CD4-positive, alpha-beta T cell treated with Interleukin-17A for 4 hours (primary cell): Measurements from ENCODE around the gene PPP2R2D.
"Not testable (repeated sequence)": the region's sequence is repeated elsewhere in the genome, so short reads cannot be mapped to it uniquely, and the experiment has no call there.

Source experiments
- DNase-seq: peaks from one replicate; pipeline ENCODE4 v3.0.0-alpha.2; 2020; ENCODE audit warnings: mixed read lengths

The PPP2R2D gene

DNA sequence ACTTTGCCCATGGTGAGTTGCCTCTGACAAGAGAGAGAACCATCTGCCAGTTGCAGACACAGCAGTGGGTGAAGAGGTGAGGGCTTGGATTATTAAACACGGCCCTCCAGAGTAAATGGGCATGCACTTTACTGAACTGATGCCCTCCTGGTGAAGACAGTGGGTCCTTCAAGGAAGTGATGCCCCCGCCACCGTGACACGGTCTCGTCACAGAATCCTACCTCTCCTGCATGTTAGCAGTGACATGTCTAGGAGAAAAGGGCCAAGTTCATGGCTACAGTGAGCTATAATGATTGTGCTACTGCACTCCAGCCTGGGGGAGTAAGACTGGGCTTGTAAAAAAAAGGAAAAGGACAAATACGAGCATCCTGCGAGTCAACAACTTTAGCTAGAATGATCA lies 78.5 kb downstream of the PPP2R2D start:
- DNase-seq, result no peak

DNA sequence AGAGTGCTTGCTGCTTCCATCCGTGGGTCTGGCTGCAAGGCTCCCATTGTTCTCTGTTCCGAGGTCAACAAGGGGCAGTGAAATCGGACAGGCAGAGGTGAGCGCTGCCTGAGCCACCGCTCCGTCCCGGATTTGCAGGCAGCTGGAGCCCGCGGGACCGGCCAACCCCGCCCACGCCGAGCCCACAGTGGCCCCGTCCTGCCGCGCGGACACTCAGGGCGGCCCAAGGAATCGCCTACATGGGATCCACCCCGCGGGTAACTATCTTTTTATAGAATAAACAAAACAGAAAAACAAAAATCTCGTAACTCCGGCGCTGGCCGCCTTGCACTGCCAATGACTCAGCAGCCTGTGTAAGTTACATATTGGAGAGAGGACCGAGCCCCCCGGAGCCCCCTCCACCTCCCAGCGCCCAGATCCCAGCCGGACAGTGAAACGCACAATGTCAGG lies 79.0 kb downstream of the PPP2R2D start:
- DNase-seq, result no peak

DNA sequence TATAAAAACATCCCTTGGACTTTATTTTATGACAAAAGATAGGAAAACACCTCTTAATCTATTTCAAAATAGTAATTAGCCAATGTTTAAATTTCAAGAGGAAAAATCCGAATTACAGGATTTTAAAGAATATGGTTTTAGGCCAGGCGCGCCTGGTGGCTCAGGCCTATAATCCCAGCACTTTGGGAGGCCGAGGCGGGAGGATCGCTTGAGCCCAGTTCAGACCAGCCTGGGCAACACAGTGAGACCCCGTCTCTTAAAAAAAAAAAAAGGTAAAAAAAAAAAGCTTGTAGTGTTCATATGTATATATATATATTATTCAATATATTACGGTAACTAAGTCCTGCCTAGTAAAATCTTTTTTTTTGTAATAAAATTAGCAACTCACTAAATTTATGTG lies 79.5 kb downstream of the PPP2R2D start:
- no peak for DNase-seq

DNA sequence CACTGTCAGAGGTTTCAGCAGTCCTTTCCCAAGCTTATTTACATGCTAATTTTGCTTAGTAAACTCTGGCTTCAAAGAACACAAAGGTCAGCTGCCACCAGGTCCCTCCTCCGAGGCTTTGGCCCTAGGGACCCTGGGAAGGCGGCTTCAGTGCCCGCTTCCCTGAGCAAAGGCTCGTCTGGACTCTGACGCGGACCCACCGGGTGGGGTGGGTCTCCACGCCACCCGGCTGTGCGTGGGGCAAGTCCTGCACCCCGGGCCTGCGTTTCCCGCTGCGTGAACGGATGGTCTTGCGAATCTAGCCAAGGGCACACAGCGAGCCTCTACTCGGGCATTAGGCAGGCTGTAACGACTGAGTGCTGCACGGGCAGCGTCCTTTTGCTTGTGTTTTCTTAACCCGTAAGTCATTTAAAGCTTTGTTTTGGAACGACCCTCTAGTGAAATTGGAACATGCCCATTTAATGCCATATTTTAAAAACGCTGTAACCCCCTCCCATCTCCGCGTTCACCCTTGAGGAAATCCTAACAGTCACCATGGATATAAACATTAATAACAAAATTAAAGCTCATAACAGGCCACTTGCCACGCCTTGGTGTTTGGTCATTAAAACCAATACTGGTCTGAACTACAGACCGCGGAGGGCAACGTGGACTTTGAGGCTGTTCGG lies 80.1 kb downstream of the PPP2R2D start:
- DNase-seq, result no peak

DNA sequence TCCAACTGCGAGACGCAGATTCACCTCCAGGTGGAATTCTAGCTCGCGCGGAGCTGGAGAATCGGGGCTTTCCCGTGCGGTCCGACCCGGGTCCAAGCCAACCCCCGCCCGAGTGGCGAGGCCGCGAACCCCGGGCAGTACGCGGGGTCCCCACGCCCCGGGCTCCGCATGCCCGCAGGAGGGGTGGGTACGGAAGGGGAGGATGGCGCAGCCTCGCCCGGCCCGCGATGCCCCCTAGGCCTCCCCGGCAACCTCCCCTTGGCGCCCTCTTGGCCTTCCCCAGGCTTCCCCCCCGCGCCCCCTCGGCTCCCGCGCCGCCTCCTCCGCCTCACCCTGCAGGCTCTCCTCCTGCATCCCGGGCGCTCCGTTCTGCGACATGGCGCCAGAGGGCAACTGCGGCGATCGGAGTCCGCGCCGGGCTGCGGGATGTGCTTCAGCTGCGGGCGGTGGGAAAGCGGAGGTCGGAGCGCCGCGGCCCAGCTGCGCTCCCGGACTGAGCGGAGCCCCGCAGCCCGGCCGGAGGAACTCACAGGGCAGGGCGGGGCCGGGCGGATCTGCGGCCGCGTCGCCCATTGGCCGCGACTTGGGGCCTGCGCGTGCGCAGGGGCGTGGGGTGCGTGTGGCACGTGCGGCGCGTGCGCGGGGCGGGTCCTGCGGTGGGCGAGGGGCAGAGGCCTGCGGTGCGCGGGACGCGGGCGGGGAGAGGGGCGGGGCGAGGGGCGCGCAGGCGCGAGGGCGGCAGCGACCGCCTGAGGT lies 80.8 kb downstream of the PPP2R2D start, which contains the start of gene BNIP3:
Gene BNIP3 (minus strand): TSS at position 495 of the 756 bp plus-strand sequence. CDS start 117 bp downstream, at position 378.
- DNase-seq, result peak; percentile 99

DNA sequence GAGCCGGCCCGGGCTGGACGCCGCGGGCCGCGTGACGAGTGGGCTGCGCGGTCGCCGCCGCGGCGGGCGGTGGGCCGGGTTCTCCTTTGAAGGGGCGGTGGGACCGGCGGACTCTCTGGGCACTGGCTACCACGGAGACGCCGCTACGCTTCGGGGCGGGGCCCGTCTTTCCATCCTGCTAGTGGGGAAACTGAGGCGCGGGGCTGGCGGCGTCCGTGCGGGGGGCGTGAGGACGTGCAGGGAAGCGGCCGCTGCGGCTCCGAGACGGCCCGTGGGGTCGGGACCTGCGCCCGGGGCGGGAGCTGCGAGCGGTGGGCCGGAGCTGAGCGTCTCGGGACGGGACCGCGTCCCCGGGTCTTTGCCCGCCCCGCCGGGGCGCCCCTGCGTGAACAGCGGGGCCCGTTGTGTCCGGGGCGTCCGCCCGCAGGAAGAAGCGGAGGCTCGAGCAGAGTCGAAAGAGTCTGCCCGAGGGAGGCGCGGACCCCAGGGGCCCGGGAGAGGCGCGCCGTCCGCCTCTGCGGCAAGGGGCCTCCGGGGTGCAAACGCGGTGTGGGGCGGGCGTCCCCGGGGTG lies 81.5 kb downstream of the PPP2R2D start:
- no peak for DNase-seq

DNA sequence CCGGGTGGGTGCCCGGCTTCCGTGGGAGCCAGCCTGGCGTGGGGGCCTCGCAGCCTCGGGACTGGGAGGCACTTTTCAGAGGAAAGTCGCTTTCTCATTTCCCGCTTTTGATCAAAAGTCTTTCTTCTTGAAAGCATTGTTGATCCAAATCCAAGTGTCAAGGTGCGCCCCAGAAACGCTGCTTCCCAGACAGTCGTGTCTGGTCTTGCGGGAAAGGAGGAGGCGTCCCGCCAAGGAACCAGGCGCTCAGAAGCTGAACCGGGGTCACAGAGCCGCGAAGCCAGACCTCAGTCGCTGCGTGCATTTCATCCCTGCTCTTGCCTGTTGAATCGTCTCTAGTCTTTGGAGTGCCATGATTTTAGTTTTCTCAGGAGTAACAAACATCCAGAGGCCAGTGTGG lies 82.0 kb downstream of the PPP2R2D start:
- no peak for DNase-seq

DNA sequence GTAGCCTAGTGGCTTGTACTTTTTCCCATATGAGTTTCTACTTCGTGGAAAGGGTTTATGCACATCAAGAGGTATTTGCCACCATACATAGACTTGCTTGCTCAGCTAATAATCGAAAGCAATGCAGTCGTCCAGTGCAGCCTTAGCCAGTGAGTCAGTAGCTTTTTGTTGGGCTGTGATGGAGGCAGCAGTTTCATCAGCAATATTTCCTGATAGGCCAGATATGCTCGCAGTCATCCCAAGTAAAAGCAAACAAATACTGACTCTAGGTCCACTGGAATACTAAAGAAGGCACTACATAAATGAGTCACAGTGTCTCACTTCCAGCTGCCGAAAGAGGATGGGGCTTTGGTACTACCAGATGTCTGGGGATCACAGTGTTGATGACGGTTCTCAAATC lies 83.0 kb downstream of the PPP2R2D start:
- no peak for DNase-seq

DNA sequence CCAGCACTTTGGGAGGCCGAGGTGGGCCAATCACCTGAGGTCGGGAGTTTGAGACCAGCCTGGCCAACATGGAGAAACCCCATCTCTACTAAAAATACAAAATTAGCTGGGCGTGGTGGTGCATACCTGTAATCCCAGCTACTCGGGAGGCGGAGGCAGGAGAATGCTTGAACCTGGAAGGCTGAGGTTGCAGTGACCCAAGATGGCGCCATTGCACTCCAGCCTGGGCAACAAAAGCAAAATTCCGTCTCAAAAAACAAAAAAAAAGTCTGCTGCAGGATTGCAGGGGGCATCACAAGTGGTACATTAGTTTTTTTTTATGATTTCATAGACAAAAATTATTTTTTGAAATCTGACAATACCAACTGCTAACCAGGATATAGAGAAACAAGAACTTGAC lies 86.0 kb downstream of the PPP2R2D start:
- DNase-seq, result not testable (repeated sequence)

DNA sequence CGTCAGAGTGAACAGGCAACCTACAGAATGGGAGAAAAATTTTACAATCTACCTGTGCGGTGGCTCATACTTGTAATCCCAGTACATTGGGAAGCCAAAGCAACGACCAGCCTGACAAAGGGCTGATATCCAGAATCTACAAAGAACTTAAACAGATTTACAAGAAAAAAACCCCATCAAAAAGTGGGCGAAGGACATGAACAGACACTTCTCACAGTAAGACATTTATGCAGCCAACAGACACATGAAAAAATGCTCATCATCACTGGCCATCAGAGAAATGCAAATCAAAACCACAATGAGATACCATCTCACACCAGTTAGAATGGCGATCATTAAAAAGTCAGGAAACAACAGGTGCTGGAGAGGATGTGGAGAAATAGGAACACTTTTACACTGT lies 86.5 kb downstream of the PPP2R2D start:
- not testable (repeated sequence) for DNase-seq

DNA sequence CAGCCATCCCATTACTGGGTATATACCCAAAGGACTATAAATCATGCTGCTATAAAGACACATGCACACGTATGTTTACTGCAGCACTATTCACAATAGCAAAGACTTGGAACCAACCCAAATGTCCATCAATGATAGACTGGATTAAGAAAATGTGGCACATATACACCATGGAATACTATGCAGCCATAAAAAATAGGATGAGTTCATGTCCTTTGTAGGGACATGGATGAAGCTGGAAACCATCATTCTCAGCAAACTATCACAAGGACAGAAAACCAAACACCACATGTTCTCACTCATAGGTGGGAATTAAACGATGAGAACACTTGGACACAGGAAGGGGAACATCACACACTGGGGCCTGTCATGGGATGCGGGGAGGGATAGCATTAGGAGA lies 87.0 kb downstream of the PPP2R2D start:
- not testable (repeated sequence) for DNase-seq

DNA sequence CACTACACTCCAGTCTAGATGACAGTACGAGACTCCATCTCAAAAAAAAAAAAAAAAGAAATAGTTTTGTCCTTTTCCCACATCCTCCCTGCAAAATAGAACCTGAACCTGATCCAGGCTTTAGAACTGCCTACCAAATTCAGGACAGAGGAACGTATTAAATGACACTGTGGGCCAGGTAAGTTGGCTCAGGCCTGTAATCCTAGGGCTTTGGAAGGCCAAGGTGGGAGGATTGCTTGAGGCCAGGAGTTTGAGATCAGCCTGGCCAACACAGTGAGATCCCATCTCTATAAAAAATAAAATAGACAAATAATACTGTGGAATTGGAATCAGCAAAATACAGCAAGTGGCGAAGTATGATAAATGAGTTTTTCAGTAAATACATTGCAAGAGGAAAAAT lies 90.9 kb downstream of the PPP2R2D start:
- DNase-seq, result no peak

DNA sequence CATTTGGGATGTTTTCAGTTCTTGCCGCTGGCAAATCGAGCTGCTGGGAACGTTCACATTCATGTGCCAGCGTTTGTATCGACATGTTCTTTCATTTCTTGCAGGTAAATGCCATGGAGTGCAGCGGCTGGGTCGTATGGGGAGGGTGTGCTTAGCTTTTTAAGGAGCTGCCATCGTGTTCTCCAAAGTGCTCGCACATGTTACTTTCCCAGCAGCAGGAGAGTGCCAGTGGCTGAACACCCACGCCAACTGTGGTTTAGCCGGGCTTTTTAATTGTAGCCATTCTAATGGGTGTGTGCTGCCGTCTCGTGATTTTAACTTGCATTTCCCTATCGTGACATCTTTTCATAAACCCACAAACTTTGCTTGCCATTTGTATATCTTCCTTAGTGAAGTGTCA lies 92.5 kb downstream of the PPP2R2D start:
- no peak for DNase-seq

DNA sequence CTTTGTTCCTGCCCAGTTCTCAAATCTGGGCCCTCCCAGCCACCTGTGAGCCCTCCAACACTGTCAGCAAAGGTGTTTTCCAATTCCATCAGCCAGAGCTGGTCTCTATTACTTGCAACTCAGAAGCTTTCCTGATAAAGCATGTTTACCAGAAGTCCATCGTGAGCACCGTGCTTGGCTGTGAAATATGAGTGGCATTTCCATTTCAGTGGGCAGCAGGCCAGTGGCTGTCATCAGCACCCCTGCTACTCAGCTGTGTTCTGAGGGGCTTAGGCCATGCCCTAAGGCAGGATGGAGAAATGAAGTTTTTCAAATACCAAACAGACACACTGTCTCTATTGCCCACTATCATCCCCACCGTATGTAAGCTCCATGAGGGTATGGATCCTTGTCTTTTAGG lies 93.6 kb downstream of the PPP2R2D start:
- DNase-seq, result no peak

DNA sequence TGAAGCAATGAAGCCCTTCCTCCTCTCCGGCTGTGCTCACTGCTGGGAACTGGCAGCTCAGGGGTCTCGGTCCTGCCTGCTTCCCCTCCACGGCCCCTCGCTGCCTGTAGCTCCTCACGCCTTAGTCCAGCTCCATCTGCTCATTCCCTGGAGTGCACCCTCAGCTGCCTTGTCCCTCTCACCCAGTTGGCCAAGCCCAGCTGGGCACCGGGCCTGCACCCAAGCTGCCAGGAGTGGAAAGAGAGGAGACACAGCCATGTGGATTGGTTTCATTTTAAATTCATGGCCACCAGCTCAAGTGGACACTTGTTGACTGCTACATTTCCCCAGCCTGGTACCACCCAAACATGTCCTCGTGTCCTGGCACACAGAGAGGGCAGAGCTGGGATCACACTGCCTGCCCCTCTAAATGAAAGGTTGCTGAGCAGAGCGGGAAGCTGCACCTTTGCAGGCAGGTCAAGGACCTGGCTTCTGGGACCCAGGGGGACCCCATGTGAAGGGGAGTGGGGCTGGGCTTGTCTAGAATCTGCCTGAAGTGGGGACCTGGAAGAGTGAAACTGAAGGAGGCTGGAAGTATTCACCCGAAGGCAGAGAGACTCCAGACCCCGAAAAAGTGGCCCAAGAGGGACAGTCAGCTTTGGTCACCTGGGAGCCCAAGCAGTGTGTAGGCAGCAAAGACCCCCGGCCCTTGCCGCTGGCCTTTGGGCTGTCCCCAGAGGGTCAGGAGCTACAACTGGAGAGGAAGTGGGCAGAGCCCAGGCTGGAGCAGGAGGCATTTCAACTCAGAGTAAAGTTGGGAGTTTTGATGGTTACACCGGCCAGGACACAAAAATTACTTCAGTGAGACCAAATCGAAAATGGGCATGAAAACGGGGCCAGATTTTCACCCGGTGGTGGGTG lies 95.9 kb downstream of the PPP2R2D start:
- DNase-seq, result no peak

DNA sequence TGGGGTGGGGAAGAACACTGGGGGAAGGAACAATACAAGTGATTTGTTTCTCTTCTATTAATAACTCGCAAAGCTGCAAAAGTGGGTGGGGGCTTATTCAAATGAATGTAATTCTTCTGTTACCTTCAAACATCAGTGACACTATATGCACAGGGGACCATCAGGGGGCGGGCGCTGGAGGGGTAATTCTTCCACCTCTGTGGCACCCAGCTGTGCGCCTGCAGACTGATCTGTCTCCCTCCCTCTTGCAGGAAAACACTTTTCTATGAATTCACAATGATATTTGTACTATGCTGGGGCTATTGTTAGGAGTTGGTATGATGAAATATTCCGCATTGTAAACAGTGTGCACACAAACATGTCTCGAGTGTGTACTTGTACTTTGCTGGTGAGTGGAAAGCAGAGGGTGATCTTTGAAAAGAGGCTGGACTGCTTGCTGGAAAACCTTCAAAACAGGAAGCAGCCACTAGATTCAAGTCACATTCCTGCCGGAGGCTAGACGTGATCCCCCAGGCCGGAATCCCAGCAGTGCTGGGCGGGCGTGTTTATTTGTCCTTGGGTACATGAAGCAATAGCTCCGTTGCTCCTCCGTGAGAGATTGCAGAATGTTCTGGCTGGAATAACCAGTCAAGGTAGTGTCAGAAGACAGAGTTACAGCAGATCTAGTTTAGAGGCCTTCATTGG lies 96.7 kb downstream of the PPP2R2D start:
- DNase-seq, result no peak

DNA sequence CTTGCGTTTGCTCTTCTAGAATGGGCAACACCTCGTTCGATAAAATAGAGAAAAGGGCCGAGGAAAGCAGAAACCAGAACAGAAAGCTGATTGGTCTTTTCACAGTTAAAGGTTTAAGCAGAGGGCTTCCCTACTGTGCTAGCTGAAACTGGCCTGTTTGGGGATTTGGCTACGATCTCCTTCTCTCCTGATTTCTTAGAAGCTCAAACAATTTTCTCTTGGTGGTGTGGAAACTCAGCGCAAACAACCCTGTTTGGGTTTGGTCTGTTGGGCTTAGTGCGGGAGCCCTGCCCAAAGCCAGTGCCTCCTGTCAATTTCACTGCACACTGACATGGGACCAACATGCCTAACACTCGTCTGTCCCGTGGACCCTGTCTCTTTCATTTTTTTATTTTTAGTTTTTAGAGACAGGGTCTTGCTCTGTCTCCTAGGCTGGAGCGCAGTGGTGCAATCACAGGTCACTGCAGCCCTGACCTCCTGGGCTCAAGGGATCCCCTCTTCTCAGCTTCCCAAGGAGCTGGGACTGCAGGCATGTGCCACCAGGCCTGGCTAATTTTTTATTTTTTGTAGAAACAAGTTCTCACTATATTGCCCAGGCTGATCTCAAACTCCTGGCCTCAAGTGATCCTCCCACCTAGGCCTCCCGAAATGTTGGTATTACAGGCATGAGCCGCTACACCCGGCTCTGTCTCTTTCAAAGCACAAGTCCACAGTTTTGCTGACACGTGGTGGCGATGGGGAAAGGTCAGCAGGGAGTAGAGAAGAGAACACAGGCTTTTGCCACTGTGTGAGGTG lies 97.4 kb downstream of the PPP2R2D start:
- no peak for DNase-seq

DNA sequence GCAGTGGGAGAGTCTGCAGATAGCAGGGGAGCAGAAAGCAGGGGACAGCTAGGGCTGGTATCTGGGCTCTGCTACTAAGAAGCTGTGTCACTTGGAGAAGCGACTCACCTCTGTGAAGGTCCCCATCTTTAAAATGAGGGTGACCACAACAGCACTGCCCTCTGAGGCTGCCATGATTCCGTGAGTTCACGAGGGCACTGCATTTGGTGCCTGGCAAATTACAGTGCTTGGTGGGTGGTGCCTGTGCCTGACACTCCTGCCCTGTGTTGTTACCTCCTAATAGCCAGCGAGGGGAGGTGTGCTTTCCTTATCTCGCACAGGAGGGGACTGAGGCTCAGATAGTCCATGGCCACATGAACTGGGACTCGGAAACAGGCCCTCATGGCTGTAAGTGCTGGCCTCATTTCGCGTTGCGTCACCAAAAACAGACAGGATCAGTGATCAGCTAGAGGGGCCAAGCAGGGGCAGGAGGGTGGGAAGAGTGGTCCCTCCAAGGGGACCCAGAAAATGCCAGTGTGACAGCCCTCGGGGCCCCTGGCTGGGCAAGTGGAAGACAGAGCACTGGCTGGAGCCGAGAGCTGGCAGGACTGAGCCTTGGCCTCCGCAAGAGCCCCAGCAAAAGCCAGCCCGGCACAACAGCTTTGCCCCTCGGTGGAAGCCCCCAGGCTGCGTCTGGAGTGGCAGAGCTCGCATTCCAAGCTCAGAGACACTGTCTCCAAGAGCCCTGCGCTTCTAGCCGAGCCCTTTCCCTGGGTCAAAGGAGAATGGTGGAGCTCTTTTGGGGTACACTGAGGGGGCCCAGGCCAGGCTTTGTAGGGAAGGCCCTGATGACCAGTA lies 98.3 kb downstream of the PPP2R2D start:
- DNase-seq, result no peak

DNA sequence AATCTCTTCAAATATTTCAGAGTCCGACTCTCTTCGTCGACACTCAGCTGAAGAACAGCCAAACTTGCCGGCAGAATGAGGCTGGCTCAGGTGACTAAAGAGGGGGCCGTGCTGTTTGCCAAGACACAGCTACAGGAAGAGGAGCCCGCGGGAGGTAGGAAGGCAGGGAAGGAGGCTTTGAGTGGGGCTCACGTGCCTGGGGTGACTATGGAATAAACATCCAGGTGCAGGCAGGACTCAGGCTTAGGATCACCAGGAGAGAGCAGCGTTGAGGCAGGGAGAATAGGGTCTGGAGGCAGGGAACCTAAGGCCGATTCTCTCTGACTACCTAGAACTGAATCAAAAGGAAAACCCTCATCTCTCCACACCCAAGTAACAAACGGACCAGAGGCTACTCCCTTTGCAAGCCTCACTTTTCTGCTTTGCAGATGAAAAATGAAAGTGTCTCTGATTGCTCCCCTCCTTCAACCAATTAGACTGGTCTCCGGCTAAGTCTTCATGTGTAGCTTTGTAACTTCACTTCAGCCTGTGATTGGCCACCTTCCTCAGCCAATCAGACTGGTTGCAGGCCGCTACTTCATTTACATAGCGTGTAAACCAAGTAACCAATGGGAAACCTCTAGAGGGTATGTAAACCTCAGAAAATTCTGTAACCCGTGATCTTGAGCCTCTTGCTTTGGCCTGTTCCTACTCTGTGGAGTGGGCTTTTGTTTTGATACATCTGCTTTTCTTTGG lies 100.6 kb downstream of the PPP2R2D start:
- no peak for DNase-seq

DNA sequence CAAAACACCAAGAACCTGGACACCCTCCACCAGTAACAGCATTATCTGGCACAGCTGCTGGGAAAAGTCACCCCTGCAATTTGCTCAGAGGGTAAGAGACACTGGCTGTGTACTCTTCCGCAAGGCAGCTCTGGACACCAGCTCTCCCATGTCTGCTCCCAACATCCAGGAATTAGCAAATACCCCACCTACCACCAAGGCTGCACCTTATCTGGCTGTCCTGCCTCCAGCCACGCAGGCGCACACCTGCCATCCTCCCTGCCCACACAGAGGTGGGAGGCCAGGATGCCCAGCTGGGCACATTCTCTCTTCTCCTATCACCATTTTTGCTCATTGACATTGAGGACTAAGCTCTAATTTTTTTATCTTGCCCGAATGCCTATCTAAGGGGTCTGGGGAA lies 101.2 kb downstream of the PPP2R2D start:
- DNase-seq, result no peak
